C4-2B (cell line): ENCODE data around the gene SEMA5B.

Experiments used
- H3K27ac ChIP-seq: fragments of 450-650 bp; 2 replicates; pipeline ENCODE4 v1.5.1; 2017
- CTCF ChIP-seq: fragments of 450-650 bp; conservative IDR thresholded peaks from 2 replicates; pipeline ENCODE4 v1.5.1; 2017; ENCODE audit warnings: mild to moderate bottlenecking
- ZFX ChIP-seq: fragments of 450-650 bp; IDR thresholded peaks from 2 replicates; pipeline ENCODE4 v1.6.1; 2017

Gene SEMA5B

GRCh38 chr3:123071581-123071980, 44.0 kb upstream of the SEMA5B start:
- H3K27ac ChIP-seq, result peak overlapping the region; percentile 14; the same call in 1 of the 2 replicates
- no peak for TF ChIP-seq CTCF
- TF ChIP-seq ZFX, result no peak

- TF ChIP-seq ZFX (no peak), CTCF (no peak; the same call in 1 of the 2 replicates)
- H3K27ac ChIP-seq, result peak overlapping the region; percentile 14; the same call in 1 of the 2 replicates
These were observed 43.6 kb upstream of the SEMA5B start for GRCh38 chr3:123071146-123071545.

GRCh38 chr3:123070510-123070909, 42.9 kb upstream of the SEMA5B start:
- TF ChIP-seq CTCF (no peak), ZFX (no peak)

GRCh38 chr3:123068601-123069381, 41.2 kb upstream of the SEMA5B start:
- no peak for TF ChIP-seq CTCF
- no peak for TF ChIP-seq ZFX
- H3K27ac ChIP-seq, result peak overlapping the region; percentile 97

More at GRCh38 chr3:123070510-123070909, 42.9 kb upstream of the SEMA5B start:
- H3K27ac ChIP-seq, result peak overlapping the region; percentile 39

GRCh38 chr3:123067689-123068600, 40.4 kb upstream of the SEMA5B start:
- peak overlapping the region; percentile 97 for H3K27ac ChIP-seq
- 0 out of 2 replicates have a peak, but pooled peaks have one; percentile 25 for TF ChIP-seq ZFX
- TF ChIP-seq CTCF, result no peak

- H3K27ac ChIP-seq, result peak within 1 kb of the TSS; percentile 97
- peak; percentile 59; the same call in 1 of the 2 replicates for TF ChIP-seq ZFX
- TF ChIP-seq CTCF, result no peak
These were observed 39.5 kb upstream of the SEMA5B start, which contains the start of gene PDIA5 for GRCh38 chr3:123066896-123067688. TSS of gene PDIA5 (plus strand) at chr3:123067025. CDS start at chr3:123067165, 140 bp downstream.
